Activated B cell treated with CpG ODN at 0.5 μM for 24 hours (primary cell): ENCODE data around the gene ANKS1B. TPM values are rescaled to one million over a fixed set of nuclear protein-coding genes. Genes with fewer than 3 reads are reported as not detected.

Source experiments
- ATAC-seq: fragments of 200-7000 bp; cut with Tn5 transposase; one replicate; pipeline ENCODE4 v1.10.0; 2021; ENCODE audit warnings: low read depth, mild to moderate bottlenecking, moderate library complexity
- CTCF ChIA-PET: fragments of 350-600 bp; sonication (Branson Sonifier 250); formaldehyde crosslinking; loops from one replicate; lab custom pipeline; 2021; ENCODE audit warnings: antibody characterized with exemption; lab: Charles Lee
- POLR2A ChIA-PET: fragments of 350-600 bp; sonication (Branson Sonifier 250); formaldehyde crosslinking; loops from one replicate; lab custom pipeline; 2021; ENCODE audit warnings: antibody characterized with exemption; lab: Charles Lee
- DNase-seq: peaks from one replicate; pipeline ENCODE4 v3.0.0; 2022
- H3K27ac Mint-ChIP-seq: one replicate; pipeline ENCODE4 v1.8.0; 2020; ENCODE audit warnings: mixed read lengths
- H3K27me3 Mint-ChIP-seq: one replicate; pipeline ENCODE4 v1.8.0; 2021; ENCODE audit warnings: mixed read lengths
- H3K36me3 Mint-ChIP-seq: one replicate; pipeline ENCODE4 v1.8.0; 2021; ENCODE audit warnings: low read depth, mixed read lengths
- H3K4me1 Mint-ChIP-seq: one replicate; pipeline ENCODE4 v1.8.0; 2021; ENCODE audit warnings: mixed read lengths
- H3K4me3 Mint-ChIP-seq: one replicate; pipeline ENCODE4 v1.8.0; 2020; ENCODE audit warnings: mild to moderate bottlenecking, mixed read lengths
- H3K9me3 Mint-ChIP-seq: one replicate; pipeline ENCODE4 v1.8.0; 2020; ENCODE audit warnings: mixed read lengths
- CTCF ChIP-seq: fragments of 200-600 bp; IDR thresholded peaks from one replicate; pipeline ENCODE4 v1.8.0; 2022; ENCODE audit warnings: antibody characterized with exemption, mild to moderate bottlenecking
- intact Hi-C: fragments of 100-400 bp; cut with micrococcal nuclease; formaldehyde crosslinking; loops from one replicate; pipeline ENCODE4 v1.15.1; 2024
- total RNA-seq: library from RNA; stranded (reverse); gene quantifications from 2 replicates; pipeline ENCODE4 v1.2.3, GENCODE V29; 2022

ANKS1B gene
- total RNA-seq, 1 donor from 2014 or later = not detected

DNA sequence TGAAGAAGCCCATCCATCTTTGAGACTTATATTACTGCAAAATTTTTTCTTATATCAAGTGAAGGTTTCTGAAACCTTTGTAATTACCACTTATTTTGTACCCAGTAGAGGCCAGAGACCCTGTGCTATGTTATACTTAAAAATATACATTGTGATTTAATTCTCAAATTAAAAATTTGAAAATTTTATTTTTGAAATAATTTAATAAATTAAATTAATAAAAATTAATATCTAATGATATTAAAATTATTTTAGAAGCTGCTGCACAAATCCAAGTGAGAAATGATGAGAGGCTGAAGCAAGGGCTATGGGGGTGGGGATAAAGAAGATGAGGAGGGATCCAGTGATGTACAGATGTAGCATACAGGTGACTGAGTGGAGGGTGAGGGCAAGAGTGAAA, 1080.9 kb downstream of the ANKS1B start:
- ATAC-seq (no peak), DNase-seq (no peak)
- TF ChIP-seq CTCF = no peak
- ChIA-PET CTCF (no interaction called here), POLR2A (no interaction called here)
- intact Hi-C loops = no loop called here
- Mint-ChIP-seq H3K36me3 (no peaks in the 10 kb centered on the region), H3K4me3 (no peak overlapping the region), H3K9me3 (no peaks in the 10 kb centered on the region), H3K27me3 (peaks cover 2% of the 10 kb centered on the region), H3K27ac (no peak overlapping the region), H3K4me1 (no peaks in the 10 kb centered on the region)

- H3K27me3 Mint-ChIP-seq = peaks cover 19% of the 10 kb centered on the region
- intact Hi-C loops = no loop called here
- POLR2A ChIA-PET = no interaction called here
- peaks cover 2% of the 10 kb centered on the region for H3K9me3 Mint-ChIP-seq
- H3K4me3 Mint-ChIP-seq = no peak overlapping the region
- no peaks in the 10 kb centered on the region for H3K36me3 Mint-ChIP-seq
- no peak for ATAC-seq
- no peaks in the 10 kb centered on the region for H3K4me1 Mint-ChIP-seq
- H3K27ac Mint-ChIP-seq = no peak overlapping the region
- no peak for TF ChIP-seq CTCF
- no peak for DNase-seq
- CTCF ChIA-PET = no interaction called here
These were observed 1083.5 kb downstream of the ANKS1B start for GRCh38 chr12:98901189-98901588.

DNA sequence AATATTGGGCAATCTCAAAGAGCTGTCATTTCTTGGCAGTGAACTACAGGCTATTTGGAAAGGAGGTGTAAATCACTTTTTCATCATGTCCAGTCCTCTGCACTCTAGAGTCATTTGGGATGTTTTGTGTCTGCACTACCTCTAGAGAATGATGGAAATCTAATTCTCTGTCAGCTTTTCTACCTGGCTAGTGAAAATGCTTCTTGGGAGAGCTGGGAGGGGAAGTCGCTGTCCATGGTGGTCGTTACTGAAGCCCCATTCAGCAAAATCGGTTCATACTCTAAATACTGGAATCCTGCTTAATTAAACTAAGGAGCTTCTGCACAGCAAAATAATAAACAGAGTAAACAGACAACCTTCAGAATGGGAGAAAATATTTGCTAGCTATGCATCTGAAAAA, 1087.8 kb downstream of the ANKS1B start:
- ATAC-seq = no peak
- Mint-ChIP-seq H3K4me1 (no peaks in the 10 kb centered on the region), H3K27me3 (peaks cover 39% of the 10 kb centered on the region), H3K27ac (no peak overlapping the region), H3K4me3 (no peak overlapping the region), H3K9me3 (peaks cover 2% of the 10 kb centered on the region), H3K36me3 (no peaks in the 10 kb centered on the region)
- intact Hi-C loops = no loop called here
- no peak for DNase-seq
- ChIA-PET CTCF (no interaction called here), POLR2A (no interaction called here)
- TF ChIP-seq CTCF = no peak

DNA sequence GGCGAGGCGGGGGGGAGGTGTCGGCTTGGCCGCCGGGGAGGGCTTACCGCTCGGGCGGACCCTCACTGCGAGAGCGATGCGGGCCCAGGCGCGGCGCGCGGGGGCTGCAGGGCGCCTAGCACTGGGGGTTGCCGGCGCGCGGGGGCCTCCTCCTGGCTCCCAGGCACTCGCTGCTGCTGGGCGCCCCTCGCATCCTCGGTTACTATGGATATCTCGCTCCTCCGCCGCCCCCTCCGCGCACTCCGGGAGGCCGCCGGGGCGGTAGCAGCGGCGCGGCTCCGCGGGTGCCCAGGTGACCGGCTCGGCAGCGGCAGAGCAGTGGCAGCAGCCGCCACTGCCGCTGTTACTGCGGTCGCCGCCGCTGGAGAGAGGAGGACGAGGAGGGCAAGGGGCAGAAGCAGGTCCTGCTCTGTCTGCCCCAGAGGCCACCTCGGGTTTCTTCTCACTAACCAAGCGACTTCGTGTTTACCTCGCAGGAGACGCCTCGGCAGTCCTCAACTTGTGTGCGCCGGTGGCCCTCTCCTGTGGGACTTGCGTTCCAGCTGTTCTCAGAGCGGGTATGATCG, 1089.6 kb downstream of the ANKS1B start:
- no peak for TF ChIP-seq CTCF

DNA sequence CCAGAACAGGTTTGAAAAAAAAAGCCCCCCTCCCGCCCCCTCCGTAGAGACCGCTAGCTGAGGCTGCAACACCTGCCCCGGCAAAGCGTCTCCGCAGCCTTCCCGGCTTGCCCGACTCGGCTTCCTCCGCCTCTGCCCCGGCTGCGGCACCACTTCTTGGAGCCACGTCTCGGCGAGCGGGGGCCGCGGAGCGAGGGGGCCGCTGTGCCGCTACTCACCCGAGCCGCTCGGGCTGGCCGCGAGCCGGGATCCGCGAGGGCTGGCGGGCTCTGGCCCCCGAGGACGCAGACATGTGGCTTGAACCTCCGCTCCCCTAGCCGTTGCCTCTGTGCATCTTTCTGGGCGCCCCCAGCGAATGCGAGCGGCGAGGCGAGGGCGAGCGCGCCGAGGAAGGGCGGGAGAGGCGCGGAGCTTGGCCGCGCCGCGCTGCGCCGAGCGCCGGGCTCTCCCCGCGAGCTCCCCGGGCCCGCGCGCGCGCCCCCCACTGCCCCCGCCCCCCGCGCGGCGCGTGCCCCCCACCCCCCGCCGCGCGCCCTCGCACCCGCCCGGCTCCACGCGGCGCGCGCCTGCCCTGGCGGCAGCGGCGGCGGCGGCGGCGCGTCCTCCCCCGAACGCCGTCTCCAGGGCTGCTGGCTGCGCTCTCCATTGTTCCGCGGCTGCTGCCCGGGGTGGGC, 1090.2 kb downstream of the ANKS1B start:
- ChIA-PET CTCF (no interaction called here), POLR2A (no interaction called here)
- DNase-seq (no peak), ATAC-seq (no peak)
- Mint-ChIP-seq H3K4me3 (no peak overlapping the region), H3K27ac (no peak overlapping the region), H3K9me3 (peaks cover 2% of the 10 kb centered on the region), H3K27me3 (peaks cover 42% of the 10 kb centered on the region), H3K4me1 (no peaks in the 10 kb centered on the region), H3K36me3 (no peaks in the 10 kb centered on the region)
- no peak for TF ChIP-seq CTCF
- intact Hi-C loops = no loop called here

More for the DNA sequence above, 1089.6 kb downstream of the ANKS1B start:
- Mint-ChIP-seq H3K27ac (no peak overlapping the region), H3K9me3 (peaks cover 2% of the 10 kb centered on the region), H3K36me3 (no peaks in the 10 kb centered on the region), H3K4me3 (no peak overlapping the region), H3K27me3 (peaks cover 42% of the 10 kb centered on the region), H3K4me1 (no peaks in the 10 kb centered on the region)
- intact Hi-C loops = no loop called here
- CTCF ChIA-PET = no interaction called here
- POLR2A ChIA-PET = no interaction called here
- ATAC-seq = no peak
- no peak for DNase-seq
